Measurements from ENCODE around the gene MAST4.
A peak's percentile ranks its signal among the peaks of the same experiment; 100 is the strongest.
"Not testable (repeated sequence)": the region's sequence is repeated elsewhere in the genome, so short reads cannot be mapped to it uniquely, and the experiment has no call there.

MAST4 gene

DNA sequence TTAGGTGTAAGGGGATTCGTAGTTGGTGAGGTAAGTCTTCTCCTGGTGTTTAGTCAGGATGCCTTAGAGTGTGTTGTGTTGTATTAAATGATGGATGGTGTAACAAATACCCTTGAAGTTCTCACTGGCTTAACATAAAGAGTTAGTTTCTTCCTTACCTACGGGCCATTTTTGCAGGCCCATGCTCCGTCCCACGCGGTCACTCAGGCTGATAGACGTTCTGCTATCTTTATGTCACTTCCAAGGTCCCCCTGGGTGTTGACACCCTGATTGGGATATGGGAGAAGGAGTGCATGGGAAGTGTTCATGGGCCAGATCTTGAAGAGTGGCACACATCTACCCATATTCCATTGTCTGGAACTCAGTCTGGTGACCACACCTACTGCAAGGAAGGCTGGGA lies 214.0 kb downstream of the MAST4 start:
- no peak for DNase-seq (ENCODE audit: low spot score)

GRCh38 chr5:66810848-66811261 lies 214.7 kb downstream of the MAST4 start:
- DNase-seq (ENCODE audit: low spot score), result no peak

DNA sequence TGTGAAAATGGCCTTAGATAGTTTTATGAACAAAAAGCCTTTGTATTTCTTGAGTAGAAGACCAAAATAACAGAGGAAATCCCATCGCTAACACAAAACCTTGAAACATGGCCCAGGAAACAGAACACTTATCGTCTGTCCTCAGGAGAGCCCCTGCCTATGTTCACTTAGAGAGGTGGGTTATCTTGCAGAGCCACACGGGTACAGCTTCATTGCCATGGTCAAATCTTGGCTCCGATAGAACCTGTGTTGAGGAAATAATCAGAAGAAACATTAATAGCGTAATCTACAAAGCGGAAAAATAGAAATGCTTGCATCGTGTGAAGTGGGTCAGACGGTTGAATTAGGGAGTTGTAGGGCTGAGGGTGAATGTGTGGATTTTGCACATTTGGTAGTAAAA lies 216.1 kb downstream of the MAST4 start:
- DNase-seq (ENCODE audit: low spot score), result no peak

DNA sequence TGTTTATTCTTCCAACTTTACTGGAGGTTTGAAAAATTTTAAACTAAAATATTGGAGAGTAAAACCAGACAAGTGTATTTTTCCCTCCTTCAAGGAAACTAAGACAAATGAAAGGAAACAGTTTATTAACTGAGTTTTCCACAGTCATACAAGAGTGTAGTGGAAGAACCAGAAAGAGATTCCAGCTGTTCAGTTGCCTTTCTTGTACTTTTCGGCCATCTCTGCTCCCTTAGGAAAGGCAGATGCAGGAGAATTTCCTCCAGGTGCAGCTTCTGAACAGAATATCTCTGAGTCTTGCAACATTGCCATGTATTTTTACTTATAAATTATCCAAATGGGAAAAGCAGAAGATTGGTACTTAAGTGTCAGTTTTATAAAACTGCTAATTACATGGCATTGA lies 217.1 kb downstream of the MAST4 start:
- DNase-seq (ENCODE audit: low spot score), result no peak

GRCh38 chr5:66814146-66814991 lies 218.2 kb downstream of the MAST4 start:
- no peak for DNase-seq (ENCODE audit: low spot score)

DNA sequence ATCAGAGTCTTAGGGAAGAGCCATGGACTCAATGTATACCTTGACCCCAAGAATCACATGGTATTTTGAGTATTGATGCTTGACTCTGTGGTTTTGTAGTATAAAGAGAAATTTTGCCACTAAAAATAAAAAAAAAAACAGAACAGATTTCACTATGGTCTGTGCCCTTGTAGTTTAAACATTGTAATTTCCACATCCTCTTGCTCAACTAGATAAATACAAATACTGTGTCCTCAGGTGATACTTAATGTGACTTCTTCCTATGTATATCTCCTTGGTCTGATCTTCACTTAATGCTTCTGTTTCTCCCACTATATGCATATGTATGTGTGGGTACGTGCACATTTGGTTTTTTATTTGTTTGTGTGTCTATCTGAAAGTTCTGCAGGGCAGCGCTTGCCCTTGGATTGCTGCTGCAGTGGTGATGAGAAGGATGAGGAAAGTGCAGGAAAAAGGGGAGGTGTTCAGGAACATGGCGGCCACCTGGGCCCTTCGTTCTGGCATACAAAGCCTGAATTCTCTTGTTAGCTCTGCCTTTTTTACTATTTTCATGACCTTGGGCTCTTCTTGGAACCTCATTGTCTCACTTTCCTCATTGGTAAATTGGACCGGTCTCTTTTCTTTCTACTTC lies 222.2 kb downstream of the MAST4 start:
- no peak for DNase-seq (ENCODE audit: low spot score)

DNA sequence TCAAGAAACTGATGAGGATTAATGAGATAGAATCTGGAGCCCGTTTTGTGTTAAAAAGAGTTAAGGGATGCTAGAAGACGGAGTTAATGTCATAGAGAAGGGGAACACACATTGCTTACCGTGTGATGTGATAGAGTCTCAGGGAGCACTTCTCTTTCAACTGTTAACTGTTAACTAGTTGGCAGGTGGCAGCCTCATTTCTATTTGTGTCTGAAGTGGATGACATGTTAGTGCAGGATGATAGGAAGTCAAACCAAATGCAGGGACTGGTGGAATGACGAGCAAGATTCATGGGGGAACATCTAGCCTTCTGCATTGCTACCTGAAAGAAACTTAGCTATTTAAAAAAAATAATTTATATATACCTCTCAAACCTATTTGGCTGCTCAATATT lies 222.7 kb downstream of the MAST4 start:
- DNase-seq (ENCODE audit: low spot score), result no peak

GRCh38 chr5:66820630-66821207 lies 224.5 kb downstream of the MAST4 start:
- DNase-seq (ENCODE audit: low spot score), result no peak

- no peak for DNase-seq (ENCODE audit: low spot score)
These were observed 225.7 kb downstream of the MAST4 start for GRCh38 chr5:66821688-66822429.

DNA sequence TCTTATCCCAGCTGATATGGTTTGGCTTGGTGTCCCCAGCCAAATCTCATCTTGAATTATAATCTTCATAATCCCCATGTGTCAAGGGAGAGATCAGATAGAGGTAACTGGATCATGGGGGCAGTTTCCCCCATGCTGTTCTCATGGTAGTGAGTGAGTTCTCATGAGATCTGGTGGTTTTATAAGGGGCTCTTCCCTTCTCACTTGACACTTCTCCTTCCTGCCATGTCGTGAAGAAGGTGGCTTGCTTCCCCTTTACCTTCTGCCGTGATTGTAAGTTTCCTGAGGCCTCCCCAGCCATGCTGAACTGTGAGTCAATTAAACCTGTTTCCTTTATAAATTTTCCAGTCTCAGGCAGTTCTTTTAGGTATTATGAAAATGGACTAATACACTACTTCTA lies 226.7 kb downstream of the MAST4 start:
- not testable (repeated sequence) for DNase-seq (ENCODE audit: low spot score)

- DNase-seq (ENCODE audit: low spot score), result no peak
These were observed 228.3 kb downstream of the MAST4 start for GRCh38 chr5:66824476-66824875.

DNA sequence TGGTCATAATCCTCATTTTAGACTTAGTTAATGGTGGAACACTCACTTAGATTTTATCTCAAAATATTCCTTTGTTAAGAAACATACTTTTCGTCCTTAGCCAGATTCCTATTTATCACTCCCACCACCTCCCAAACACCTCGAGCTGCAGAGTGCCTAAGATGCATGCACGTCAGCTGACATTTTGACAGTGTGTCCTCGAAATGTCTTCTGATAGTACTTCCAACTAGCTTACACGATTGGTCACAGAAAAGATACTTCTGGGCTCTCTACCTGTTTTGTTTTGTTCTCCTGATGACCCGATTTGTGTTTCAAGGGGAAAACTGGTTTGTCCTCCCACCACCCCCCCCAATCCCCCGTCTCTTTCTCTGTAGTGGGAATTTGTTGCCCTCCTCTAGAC lies 230.1 kb downstream of the MAST4 start:
- DNase-seq (ENCODE audit: low spot score), result no peak

GRCh38 chr5:66826696-66827095 lies 230.5 kb downstream of the MAST4 start:
- no peak for DNase-seq (ENCODE audit: low spot score)

DNA sequence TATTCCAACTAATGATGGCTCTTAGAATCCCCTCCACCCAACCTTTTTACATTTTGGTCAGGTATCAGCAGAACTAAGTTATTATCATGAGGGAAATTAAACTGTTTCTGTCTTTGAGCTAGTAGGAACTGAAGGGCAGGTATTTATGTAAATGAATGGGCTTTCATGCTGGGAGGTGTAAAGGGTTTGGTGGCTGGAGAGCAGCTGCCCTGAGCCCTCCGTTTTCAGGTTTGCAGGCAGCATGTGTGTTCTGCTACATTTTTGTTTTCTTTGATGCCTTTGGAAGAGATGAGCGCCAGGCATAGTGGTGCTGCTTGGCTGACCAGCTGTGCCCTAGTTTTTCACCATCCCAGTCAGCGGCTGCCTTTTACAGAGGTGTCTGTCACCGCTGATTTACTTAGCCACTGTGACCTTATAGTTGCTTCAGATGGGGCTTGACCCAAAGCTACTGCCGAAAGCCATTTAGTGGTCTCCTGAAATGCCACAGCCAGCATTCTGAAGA lies 231.9 kb downstream of the MAST4 start:
- DNase-seq (ENCODE audit: low spot score), result peak; percentile 53

- peak; percentile 70 for DNase-seq (ENCODE audit: low spot score)
These were observed 232.6 kb downstream of the MAST4 start for GRCh38 chr5:66828548-66829357.

GRCh38 chr5:66829358-66829674 lies 233.1 kb downstream of the MAST4 start:
- DNase-seq (ENCODE audit: low spot score), result no peak

DNA sequence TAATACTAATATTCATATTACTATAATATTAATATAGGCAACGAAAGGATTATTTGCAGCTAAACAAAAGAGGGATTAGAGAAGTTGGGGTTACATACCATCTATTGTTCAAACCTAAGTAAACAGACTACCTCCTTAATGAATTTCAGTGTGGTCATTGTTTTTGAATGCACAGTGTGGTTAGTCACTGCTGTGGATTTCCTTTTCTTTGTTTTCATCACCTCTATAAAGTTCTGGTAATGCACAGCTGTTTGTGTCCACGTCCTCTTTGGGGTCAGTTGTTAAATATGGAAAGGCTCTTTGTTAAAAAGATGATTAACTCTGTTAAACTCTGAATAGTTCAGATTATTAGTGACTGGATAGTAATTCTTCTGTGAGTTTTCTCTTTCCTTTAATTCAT lies 233.6 kb downstream of the MAST4 start:
- DNase-seq (ENCODE audit: low spot score), result no peak

GRCh38 chr5:66830636-66831035 lies 234.4 kb downstream of the MAST4 start:
- no peak for DNase-seq (ENCODE audit: low spot score)

DNA sequence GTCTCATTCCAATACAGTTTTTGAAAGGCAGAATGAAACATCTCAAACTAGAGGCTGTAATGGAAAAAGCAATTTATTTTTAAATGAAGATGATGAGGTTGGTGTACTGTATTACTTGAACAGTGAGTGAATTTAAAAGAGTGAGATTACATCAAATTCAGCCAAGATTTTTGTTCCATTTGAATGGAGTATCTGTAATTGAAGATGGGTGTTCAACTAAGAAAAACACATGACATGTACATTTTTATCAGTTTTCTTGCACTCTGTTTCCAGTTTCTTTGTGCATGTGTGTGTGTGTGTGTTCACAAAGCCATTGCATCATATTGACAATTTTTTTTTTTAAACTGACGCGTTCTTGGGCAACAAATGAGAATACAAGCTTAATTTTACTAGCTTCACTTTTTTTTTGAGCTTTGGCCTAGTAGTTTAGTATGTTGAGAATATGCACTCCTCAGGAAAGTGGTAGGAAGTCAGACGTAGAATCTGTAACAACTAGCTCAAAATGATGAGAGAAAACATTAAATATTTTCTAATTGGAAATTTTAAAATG lies 243.5 kb downstream of the MAST4 start:
- no peak for DNase-seq (ENCODE audit: low spot score)

DNA sequence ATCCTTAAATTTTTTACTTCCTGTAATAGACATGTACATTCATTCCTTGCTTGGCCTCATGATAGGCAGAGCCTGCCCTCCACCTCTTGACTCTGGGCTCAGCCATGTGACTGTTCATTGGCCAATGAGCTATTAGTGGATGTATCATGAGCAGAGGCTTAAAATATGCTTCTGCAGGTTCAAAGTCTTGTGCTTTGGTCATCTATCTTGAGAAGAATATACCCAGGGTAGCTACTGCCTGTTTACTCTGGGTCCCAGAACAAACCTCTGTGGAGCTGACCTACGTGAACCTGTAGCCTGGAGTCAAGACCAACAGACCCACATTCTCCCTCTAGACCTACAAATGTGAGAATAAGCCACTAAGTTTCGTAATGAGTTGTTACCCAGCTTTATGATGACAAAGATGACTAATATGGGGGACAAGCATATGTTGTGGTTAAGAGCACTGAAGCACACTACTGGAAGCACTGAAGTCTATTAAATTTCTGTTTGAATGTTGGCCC lies 244.4 kb downstream of the MAST4 start:
- DNase-seq (ENCODE audit: low spot score), result no peak

DNA sequence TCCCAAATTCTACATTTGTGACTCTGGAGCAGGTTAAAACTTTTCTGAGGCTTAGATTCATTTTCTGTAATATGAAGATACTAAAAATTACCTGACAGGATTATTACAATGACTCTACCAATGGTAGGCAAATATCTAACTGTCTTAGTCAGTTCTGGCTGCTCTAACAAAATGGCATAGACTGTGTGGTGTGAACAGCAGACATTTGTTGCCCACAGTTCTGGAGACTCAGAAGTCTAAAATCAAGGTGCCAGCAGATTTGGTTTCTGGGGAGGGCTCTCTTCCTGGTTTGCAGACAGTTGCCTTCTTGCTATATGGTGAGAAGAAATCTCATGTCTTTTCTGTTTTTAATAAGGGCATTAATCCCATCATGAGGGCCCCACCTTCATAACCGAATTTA lies 245.1 kb downstream of the MAST4 start:
- no peak for DNase-seq (ENCODE audit: low spot score)

Data from ecto neural progenitor cell (in vitro differentiated cells).